GM12873 (cell line): ENCODE measurements around the gene SLC9A4.

ENCODE experiments used
- TF ChIP-seq, protein P1 (sequence below): IDR thresholded peaks from 2 replicates; pipeline ENCODE4 v1.5.1; 2012; ENCODE audit warnings: low read depth, mild to moderate bottlenecking, moderate library complexity, low read length, control low read depth; ENCODE audit not compliant: insufficient read depth; ENCODE audit errors: missing control alignments

SLC9A4 gene

GRCh38 chr2:102433973-102434654 is 38.9 kb upstream of the SLC9A4 start:
- TF ChIP-seq, protein P1, sequence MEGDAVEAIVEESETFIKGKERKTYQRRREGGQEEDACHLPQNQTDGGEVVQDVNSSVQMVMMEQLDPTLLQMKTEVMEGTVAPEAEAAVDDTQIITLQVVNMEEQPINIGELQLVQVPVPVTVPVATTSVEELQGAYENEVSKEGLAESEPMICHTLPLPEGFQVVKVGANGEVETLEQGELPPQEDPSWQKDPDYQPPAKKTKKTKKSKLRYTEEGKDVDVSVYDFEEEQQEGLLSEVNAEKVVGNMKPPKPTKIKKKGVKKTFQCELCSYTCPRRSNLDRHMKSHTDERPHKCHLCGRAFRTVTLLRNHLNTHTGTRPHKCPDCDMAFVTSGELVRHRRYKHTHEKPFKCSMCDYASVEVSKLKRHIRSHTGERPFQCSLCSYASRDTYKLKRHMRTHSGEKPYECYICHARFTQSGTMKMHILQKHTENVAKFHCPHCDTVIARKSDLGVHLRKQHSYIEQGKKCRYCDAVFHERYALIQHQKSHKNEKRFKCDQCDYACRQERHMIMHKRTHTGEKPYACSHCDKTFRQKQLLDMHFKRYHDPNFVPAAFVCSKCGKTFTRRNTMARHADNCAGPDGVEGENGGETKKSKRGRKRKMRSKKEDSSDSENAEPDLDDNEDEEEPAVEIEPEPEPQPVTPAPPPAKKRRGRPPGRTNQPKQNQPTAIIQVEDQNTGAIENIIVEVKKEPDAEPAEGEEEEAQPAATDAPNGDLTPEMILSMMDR, result no peak

DNA sequence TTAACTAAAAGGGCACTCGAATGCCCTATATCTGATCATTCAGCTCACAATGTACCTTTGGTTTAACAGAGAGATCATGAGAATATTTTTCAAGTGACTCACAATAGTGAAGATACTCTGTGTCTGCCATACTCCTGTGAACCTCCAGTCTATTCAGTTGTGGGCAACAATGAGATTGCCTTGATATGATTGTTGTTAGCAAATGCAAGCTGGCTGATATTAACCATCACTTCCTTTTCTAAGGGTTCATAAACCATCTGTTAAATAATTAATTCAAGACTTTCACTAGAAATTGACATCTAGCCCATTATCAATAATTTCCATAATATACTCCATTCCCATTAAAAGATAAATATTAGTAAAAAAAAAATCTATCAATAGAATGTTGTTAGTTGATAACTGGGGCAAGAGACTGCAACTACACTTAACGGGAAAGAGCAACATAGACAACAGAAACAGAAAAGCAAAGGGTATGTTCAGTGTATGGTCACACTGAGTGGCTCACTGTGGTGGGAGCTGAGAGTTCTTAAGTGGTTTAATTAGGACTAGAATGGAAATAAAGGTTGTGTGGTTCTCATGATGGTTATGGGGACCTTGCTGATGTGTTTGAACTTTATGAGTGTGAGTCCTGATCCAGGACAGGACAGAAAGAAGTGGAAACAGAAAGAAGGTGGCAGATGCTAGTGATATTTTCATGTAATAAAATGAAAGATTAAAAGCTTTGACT is 38.2 kb upstream of the SLC9A4 start:
- TF ChIP-seq, protein P1, result no peak

- TF ChIP-seq, protein P1, result no peak
Observed at GRCh38 chr2:102435741-102436140, 37.3 kb upstream of the SLC9A4 start.

- TF ChIP-seq, protein P1, result no peak
Observed at GRCh38 chr2:102436323-102436722, 36.7 kb upstream of the SLC9A4 start.

DNA sequence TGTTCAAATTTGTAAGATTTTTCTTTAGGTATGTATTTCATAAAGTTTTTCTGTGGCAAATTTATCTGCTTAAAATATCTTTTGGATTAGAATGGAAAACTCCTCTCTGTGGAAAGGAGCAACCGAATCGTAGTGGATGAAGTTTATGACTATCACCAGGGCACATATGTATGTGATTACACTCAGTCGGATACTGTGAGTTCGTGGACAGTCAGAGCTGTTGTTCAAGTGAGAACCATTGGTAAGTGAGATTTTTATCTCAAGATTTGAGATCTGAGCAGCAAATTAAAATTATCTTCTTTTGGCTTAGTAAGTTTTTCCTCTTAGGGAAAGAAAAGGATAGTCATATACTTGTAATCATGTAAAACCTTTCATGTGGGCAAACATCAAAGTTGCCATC is 35.9 kb upstream of the SLC9A4 start:
- TF ChIP-seq, protein P1, result no peak

- TF ChIP-seq, protein P1, result no peak
Observed at GRCh38 chr2:102438111-102438510, 34.9 kb upstream of the SLC9A4 start.

- TF ChIP-seq, protein P1, result no peak
Observed at GRCh38 chr2:102438578-102438977, 34.4 kb upstream of the SLC9A4 start.
